ENCODE data around the gene DVL1.

DNA sequence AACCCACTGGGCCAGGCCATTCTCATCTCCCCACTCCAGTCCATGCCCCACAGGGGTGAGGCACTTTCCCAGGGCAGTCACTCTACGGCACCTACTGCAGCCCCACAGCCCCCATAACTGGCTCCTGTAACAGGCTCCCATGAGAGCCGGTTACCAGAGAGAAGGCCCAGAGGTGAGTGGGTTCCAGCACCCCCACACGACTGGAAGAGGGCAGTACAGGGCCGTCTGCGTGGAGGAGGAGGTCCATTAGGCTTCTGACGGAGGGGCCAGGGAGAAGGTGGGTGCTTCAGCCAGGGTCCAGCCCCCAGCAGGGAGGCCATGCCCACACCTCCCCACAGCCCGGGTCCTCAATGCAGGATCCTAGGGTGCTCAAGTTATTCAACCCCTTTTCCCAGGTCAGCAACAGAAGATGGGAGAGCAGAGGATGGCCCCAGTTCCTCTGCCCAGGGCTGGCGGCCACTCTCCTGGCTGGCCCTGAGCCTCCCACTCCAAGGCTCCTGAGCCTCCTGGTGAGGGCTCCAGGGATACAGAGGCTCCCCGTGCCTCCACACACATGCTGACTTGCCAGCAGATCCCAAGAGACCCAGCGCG lies 43.1 kb downstream of the DVL1 start:
- TF ChIP-seq POLR2A (IDR thresholded peaks at IDR 0.05; ENCODE audit: extremely low read depth, insufficient read length) (no peak), CTCF (IDR thresholded peaks at IDR 0.05; ENCODE audit: low read depth, low read length) (peak; percentile 10)
- TF ChIP-seq, protein P1, sequence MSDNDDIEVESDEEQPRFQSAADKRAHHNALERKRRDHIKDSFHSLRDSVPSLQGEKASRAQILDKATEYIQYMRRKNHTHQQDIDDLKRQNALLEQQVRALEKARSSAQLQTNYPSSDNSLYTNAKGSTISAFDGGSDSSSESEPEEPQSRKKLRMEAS (IDR thresholded peaks at IDR 0.05; ENCODE audit: low read depth, low read length) = no peak

All from NB4 (cell line).